Measurements from ENCODE around the gene WDR86. TPM values are rescaled to one million over a fixed set of nuclear protein-coding genes. Genes with fewer than 3 reads are reported as not detected.

WDR86 gene
- total RNA-seq, 1 experiment from 2014 or later, result 8.1 TPM

DNA sequence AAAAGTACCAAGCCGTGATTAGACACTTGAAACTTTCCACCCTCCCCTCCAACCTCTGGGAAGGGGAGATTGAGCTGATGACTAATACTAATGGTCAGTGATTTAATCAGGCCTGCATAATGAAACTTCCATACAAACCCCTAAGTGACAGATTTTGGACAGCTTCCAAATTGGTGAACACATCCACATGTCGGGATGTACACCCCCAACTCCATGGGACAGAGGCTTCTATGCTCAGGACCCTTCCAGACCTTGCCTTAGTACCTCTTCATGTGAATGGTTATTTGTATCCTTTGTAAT, 63.4 kb downstream of the WDR86 start:
- H2BK12ac ChIP-seq (ENCODE audit: insufficient read length, low read depth, low read length), result no peak overlapping the region
- H3K23ac ChIP-seq (ENCODE audit: insufficient read length, low read depth, low read length), result no peak overlapping the region
- H3T11ph ChIP-seq (ENCODE audit: low read length), result no peak overlapping the region
- H3K23me2 ChIP-seq (ENCODE audit: insufficient read length, low read depth, low read length, poor library complexity, severe bottlenecking), result no peaks in the 10 kb centered on the region
- H4K20me1 ChIP-seq (ENCODE audit: control insufficient read depth, insufficient read depth, insufficient read length), result no peaks in the 10 kb centered on the region
- no peak overlapping the region for H3K4ac ChIP-seq (ENCODE audit: low read depth, low read length)
- no peak overlapping the region for H4K5ac ChIP-seq (ENCODE audit: insufficient read length, low read depth, low read length)
- no peak for DNase-seq
- H4K8ac ChIP-seq (replicated peaks; ENCODE audit: insufficient read length, low read depth, low read length), result no peak overlapping the region
- WGBS (ENCODE audit: extremely low coverage, insufficient read length, low lambda C conversion rate), result no CpG with 5 or more reads among the region's 2 CpGs
- no peaks in the 10 kb centered on the region for H3K4me1 ChIP-seq (ENCODE audit: insufficient read depth, low read length)
- H3K9me3 ChIP-seq (ENCODE audit: control insufficient read depth, low read depth, low read length), result no peaks in the 10 kb centered on the region
- peaks cover 2 to 50% (median 48%) of the 10 kb centered on the region in 3 experiments; a peak in 6 of 7 replicates for H3K36me3 Mint-ChIP-seq (ENCODE audit: insufficient read depth in 1 of 3, low read depth in 3 of 3)
- no peaks in the 10 kb centered on the region for H3K27me3 ChIP-seq (ENCODE audit: insufficient read depth, low read length)
- H3K9me3 Mint-ChIP-seq, result no peaks in the 10 kb centered on the region
- no peak overlapping the region for H3K4me3 Mint-ChIP-seq
- no peak overlapping the region for H3K56ac ChIP-seq (ENCODE audit: insufficient read length, low read depth, low read length)
- H2AFZ ChIP-seq (ENCODE audit: low read length), result no peak overlapping the region
- H4K91ac ChIP-seq (ENCODE audit: insufficient read length, low read depth, low read length), result no peak overlapping the region
- H3K9ac ChIP-seq (ENCODE audit: extremely low read depth, insufficient read length, low read length), result no peak overlapping the region
- H3K79me1 ChIP-seq (ENCODE audit: insufficient read depth, low read depth, low read length, poor library complexity, severe bottlenecking), result peaks cover 2% of the 10 kb centered on the region
- H3K4me2 ChIP-seq (ENCODE audit: insufficient read depth, insufficient read length, low read length), result no peak overlapping the region
- no peak overlapping the region for H2BK15ac ChIP-seq (ENCODE audit: low read depth, low read length)
- H3K14ac ChIP-seq (ENCODE audit: insufficient read depth, low read length), result no peak overlapping the region
- TF ChIP-seq, protein P1, sequence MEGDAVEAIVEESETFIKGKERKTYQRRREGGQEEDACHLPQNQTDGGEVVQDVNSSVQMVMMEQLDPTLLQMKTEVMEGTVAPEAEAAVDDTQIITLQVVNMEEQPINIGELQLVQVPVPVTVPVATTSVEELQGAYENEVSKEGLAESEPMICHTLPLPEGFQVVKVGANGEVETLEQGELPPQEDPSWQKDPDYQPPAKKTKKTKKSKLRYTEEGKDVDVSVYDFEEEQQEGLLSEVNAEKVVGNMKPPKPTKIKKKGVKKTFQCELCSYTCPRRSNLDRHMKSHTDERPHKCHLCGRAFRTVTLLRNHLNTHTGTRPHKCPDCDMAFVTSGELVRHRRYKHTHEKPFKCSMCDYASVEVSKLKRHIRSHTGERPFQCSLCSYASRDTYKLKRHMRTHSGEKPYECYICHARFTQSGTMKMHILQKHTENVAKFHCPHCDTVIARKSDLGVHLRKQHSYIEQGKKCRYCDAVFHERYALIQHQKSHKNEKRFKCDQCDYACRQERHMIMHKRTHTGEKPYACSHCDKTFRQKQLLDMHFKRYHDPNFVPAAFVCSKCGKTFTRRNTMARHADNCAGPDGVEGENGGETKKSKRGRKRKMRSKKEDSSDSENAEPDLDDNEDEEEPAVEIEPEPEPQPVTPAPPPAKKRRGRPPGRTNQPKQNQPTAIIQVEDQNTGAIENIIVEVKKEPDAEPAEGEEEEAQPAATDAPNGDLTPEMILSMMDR (conservative IDR thresholded peaks at IDR 0.05), result no peak
- H3K27ac Mint-ChIP-seq, result no peak overlapping the region
- no peak overlapping the region for H3K18ac ChIP-seq (ENCODE audit: insufficient read length, low read depth, low read length)
- H2BK5ac ChIP-seq (ENCODE audit: insufficient read length, low read length), result no peak overlapping the region
- no peaks in the 10 kb centered on the region for H3K27me3 Mint-ChIP-seq (ENCODE audit: low read depth)
- no peaks in the 10 kb centered on the region for H3K79me2 ChIP-seq (ENCODE audit: insufficient read depth, low read length)
- H2BK20ac ChIP-seq (ENCODE audit: low read depth, low read length, poor library complexity, severe bottlenecking), result no peak overlapping the region
- peaks cover 0 to 8% of the 10 kb centered on the region in 2 experiments; a peak in 1 of 4 replicates for H3K4me1 Mint-ChIP-seq
- no peak overlapping the region for H2BK120ac ChIP-seq (ENCODE audit: low read depth, low read length, poor library complexity, severe bottlenecking)
- H3K27ac ChIP-seq (ENCODE audit: insufficient read length, low read depth, low read length), result no peak overlapping the region
- H2AK5ac ChIP-seq (ENCODE audit: insufficient read length, low read length), result no peak overlapping the region
